TTC549 (cell line): ENCODE measurements around the gene PAK1IP1.
"Not testable (repeated sequence)": the region's sequence is repeated elsewhere in the genome, so short reads cannot be mapped to it uniquely, and the experiment has no call there.

Experiments
- FAIRE-seq: peaks from 2 replicates; lab custom pipeline; 2012; peaks lifted over from hg19 to GRCh38; lab: Jason Lieb, UNC

Gene PAK1IP1

GRCh38 chr6:10694302-10695085 is at the start of gene PAK1IP1, which contains the start of gene C6orf52:
Gene PAK1IP1, plus strand, starts transcription at chr6:10694972. Its CDS starts 14 bp downstream, at chr6:10694986.
Gene C6orf52, minus strand, starts transcription at chr6:10694616. Its CDS starts 7,066 bp downstream, at chr6:10687550.
- peak; percentile 26 for FAIRE-seq

GRCh38 chr6:10655508-10656055 is 39.2 kb upstream of the PAK1IP1 start:
- FAIRE-seq, result no peak

- no peak for FAIRE-seq
Observed at GRCh38 chr6:10658910-10659698, 35.7 kb upstream of the PAK1IP1 start.

GRCh38 chr6:10659699-10660348 is 34.9 kb upstream of the PAK1IP1 start:
- no peak for FAIRE-seq

GRCh38 chr6:10660431-10661191 is 34.2 kb upstream of the PAK1IP1 start:
- not testable (repeated sequence) for FAIRE-seq

GRCh38 chr6:10662207-10662606 is 32.6 kb upstream of the PAK1IP1 start:
- no peak for FAIRE-seq

GRCh38 chr6:10662742-10663141 is 32.0 kb upstream of the PAK1IP1 start:
- FAIRE-seq, result no peak

GRCh38 chr6:10665595-10665994 is 29.2 kb upstream of the PAK1IP1 start:
- FAIRE-seq, result not testable (repeated sequence)

- no peak for FAIRE-seq
Observed at GRCh38 chr6:10668126-10668917, 26.4 kb upstream of the PAK1IP1 start.

GRCh38 chr6:10676403-10676802 is 18.4 kb upstream of the PAK1IP1 start:
- no peak for FAIRE-seq

- FAIRE-seq, result no peak
Observed at GRCh38 chr6:10678456-10678855, 16.3 kb upstream of the PAK1IP1 start.

GRCh38 chr6:10681795-10682194 is 13.0 kb upstream of the PAK1IP1 start:
- no peak for FAIRE-seq

- FAIRE-seq, result no peak
Observed at GRCh38 chr6:10682355-10682988, 12.3 kb upstream of the PAK1IP1 start.

GRCh38 chr6:10684618-10685017 is 10.2 kb upstream of the PAK1IP1 start:
- FAIRE-seq, result no peak

- no peak for FAIRE-seq
Observed at GRCh38 chr6:10685092-10685915, 9.5 kb upstream of the PAK1IP1 start.

GRCh38 chr6:10686901-10687300 is 7.9 kb upstream of the PAK1IP1 start:
- no peak for FAIRE-seq

GRCh38 chr6:10687582-10687981 is 7.2 kb upstream of the PAK1IP1 start:
- FAIRE-seq, result no peak

- FAIRE-seq, result peak; percentile 11
Observed at GRCh38 chr6:10690651-10691445, 3.9 kb upstream of the PAK1IP1 start.
